GM21737 (cell line): ENCODE data around the gene CT45A1.
"Not testable (repeated sequence)": the region's sequence is repeated elsewhere in the genome, so short reads cannot be mapped to it uniquely, and the experiment has no call there.

Source experiments
- ATAC-seq: cut with Tn5 transposase; IDR thresholded peaks from one replicate; pipeline ENCODE4 v1.9.1; 2021; ENCODE audit warnings: mild to moderate bottlenecking, moderate library complexity; ENCODE audit not compliant: unreplicated experiment

Gene CT45A1, protein sequence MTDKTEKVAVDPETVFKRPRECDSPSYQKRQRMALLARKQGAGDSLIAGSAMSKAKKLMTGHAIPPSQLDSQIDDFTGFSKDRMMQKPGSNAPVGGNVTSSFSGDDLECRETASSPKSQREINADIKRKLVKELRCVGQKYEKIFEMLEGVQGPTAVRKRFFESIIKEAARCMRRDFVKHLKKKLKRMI

DNA sequence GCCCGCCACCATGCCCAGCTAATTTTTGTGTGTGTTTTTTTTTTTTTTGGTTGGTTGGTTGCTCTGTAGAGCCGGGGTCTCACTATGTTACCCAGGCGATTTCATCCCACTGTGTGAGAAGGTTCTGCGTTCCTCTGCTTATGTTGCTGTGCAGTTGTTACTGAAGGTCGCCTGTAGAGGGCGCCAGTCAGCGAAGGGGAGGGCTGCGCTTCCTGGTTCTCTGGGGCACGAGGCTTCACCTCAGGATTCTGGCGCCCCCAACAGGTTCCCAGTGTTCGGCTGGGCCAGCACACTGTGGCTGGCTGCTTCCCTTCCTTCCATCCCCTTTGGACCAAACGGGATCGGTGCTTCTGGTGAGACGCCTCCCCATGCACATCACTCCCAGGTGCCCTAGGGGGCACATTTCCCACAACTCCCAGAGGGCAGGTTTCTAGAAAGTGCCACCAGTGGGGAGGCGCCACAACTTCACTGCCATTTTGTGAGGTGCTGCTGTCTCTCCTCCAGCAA is at the start of gene CT45A1:
Gene CT45A1, plus strand, starts transcription at position 457 of the 507 bp plus-strand sequence. CDS start 5,302 bp downstream, outside the sequence.
- not testable (repeated sequence) for ATAC-seq

DNA sequence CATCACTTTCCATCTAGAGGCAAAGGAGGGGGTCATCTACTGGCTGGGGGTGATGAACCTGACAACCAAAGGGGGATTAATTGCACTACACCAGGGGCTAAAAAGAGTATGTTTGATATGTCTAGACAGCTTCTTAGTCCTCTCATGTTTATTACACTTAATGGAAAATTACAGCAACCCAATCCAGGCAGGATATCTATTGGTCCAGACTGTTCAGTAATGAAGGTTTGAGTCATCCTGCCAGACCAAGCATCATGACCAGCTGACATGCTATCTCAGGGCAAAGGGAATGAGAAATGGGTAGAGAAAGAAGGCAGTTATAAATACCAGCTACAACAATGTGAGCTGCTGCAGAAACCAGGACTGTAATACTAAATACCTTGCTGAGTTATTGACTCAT is 40.5 kb upstream of the CT45A1 start:
- ATAC-seq: not testable (repeated sequence)

DNA sequence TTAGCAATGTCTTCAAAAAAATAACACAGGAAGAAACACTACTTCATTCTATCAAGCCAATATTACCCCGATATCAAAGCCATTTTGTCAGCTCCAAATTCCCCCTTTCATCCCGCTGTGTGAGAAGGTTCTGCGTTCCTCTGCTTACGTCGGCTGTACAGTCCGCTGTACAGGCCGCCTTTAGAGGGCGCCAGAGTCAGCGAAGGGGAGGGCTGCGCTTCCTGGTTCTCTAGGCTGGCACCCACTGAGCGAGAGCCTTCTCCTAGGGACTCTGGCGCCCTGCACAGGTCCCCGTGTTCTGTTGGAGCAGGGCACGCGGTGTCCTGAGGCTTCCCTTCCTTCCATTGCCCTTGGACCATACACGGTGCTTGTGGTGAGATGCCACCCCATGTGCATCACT is 25.3 kb upstream of the CT45A1 start:
- no peak for ATAC-seq

GRCh38 chrX:135695471-135695870 is 18.0 kb upstream of the CT45A1 start:
- ATAC-seq: no peak

DNA sequence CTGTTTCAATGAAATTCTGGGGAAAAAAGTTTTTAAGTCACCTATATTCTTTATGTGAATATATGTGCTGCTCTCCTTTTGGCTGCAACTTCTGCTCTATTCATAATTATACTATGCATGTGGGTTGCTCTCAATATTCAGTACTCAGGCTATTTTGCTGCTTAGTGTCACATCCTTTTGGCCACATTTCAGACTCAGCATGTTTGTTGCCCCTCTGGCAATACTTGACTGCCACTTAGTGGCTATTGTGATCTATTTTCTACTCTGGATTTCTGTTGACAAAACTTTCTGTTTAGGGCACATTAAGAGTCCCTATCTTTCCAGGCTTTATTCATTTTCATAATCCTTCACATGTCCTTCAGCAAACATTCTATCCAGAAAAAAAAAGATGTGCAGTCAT is 15.8 kb upstream of the CT45A1 start:
- no peak for ATAC-seq

DNA sequence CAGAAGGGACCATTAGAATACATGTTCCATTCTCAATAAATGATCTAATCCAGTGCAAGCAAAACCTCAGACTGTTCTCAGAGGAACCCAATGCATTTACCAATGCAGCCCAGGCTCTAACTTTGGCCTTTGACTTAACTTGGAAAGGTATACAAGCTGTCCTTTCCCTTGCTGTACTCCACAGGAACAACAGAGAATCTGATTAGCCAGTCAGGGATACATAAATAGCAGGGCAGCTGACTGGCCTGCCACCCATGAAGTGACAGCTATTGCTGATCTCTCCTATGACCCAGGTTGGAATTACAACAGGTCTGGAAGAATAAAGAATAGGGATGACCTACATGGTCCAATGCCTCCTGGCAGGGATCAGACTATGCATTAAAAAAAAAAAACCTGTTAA is 14.5 kb upstream of the CT45A1 start:
- no peak for ATAC-seq

GRCh38 chrX:135707880-135708279 is 5.6 kb upstream of the CT45A1 start:
- no peak for ATAC-seq

DNA sequence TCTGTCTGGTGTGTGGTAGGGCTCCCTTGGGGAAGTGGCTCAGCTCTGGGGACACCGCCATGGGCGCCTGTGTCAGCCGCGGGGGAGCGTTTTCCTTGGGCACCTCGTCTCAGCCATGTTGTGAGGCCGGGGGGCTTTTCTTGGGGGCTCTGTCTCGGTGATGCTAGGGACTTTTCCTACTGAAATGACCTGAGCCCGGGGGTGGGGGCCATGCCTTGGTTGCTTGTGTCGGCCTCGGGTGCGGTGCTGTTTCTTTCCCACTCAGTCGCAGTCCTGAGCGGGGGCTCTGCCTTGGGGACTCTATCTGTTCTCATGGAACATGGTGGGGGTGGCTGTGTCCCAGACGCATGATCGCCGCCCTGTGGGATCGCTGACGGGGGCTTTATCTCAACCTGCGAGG is 356 bp downstream of the CT45A1 start:
- ATAC-seq: no peak

DNA sequence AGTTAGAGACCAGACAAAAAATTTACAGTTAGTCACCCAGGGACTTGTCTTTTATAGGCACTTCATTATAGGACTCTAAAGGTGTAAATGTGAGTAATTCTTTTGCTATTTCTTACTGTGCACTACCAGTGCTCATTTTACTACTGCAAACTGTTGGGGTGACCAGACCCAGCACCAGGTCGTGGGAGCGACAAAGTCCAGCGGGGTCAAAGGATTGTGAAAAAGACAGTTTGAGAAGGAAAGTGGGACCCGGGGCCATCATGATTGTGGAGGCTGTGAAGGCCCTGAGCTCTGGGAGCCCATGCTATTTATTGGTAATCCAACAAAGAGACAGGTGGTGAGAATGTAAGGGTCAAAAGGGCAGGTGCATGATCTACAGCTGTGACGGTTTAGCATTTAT is 21.2 kb downstream of the CT45A1 start:
- not testable (repeated sequence) for ATAC-seq

DNA sequence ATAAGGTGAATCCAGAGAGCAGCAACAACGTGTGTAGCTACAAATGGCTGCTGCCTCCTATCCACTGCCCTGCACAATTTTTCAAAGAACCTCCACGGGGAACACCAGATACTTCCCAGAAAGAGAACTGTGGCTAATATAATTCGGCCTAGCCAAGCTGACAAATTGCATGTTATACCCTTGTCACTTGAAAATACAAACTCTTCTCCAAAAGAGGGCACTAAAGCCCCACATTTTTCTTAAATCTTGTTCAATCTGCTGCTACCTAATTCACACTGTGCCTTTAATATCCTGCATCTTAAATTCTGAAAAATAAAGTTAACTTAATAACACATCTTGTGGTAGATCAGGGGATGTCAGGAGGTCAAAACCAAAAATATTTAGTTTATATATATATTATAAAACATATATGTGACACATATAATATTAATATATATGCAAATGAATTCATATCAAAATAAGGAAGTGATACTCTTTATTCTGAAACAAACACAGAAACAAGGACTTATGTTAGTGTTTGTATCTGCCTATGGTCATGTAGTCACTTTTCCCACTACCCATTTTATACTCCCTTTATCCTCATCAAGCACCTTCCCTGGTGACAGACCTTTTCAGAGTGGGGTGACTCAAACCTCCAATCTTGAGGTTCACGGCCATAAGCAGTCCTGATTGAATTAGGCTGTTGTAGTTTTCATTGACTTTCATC is 24.1 kb downstream of the CT45A1 start:
- ATAC-seq: no peak

GRCh38 chrX:135740681-135741149 is 27.3 kb downstream of the CT45A1 start:
- no peak for ATAC-seq

DNA sequence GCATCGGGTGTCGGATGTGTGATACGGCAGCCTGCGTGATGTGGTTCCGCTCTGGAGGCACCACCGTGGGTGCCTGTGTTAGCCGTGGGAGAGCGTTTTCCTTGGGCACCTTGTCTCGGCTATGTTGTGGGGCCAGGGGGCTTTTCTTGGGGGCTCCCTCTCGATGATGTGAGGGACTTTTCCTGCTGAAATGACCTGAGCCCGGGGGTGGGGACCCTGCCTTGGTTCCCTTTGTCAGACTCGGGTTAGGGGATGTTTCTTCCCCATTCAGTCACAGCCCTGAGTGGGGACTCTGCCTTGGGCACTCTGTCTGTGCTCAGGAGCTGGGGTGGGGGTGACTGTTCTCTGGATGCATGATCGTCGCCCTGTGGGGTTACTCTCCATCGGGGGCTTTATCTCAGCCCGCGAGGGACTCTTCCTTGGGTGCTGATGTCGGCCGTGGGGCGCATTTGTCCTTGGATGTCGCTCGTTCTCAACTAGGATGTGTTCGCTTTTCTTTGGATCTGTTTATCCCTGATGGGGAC is 27.8 kb downstream of the CT45A1 start:
- ATAC-seq: no peak

- ATAC-seq: not testable (repeated sequence)
These were observed 31.3 kb downstream of the CT45A1 start for GRCh38 chrX:135744739-135745138.

- not testable (repeated sequence) for ATAC-seq
These were observed 54.7 kb downstream of the CT45A1 start, which contains the start of gene CT45A3 for GRCh38 chrX:135768091-135768490. Gene CT45A3, minus strand, starts transcription at chrX:135768191. Its CDS starts 3,747 bp downstream, at chrX:135764444.
